DOHH2 (cell line): ENCODE measurements around the gene CRYBG3.

Experiments used
- H3F3A ChIP-seq: fragments of 200-600 bp; sonication (generic), shearing (Covaris generic); 2 replicates; pipeline ENCODE4 v1.6.0; 2016; ENCODE audit warnings: antibody characterized with exemption, mild to moderate bottlenecking; ENCODE audit not compliant: control insufficient read depth, insufficient read depth
- H3K27ac ChIP-seq: fragments of 200-600 bp; sonication (generic); 2 replicates; pipeline ENCODE4 v1.5.1; 2014; ENCODE audit warnings: low read depth, mild to moderate bottlenecking, low read length, moderate library complexity
- H3K27me3 ChIP-seq: fragments of 200-600 bp; sonication (generic); 2 replicates; pipeline ENCODE4 v1.6.1; 2014; ENCODE audit warnings: mild to moderate bottlenecking, low read length, mixed read lengths; ENCODE audit not compliant: control insufficient read depth
- H3K36me3 ChIP-seq: fragments of 200-600 bp; sonication (generic); 2 replicates; pipeline ENCODE4 v1.6.1; 2014; ENCODE audit warnings: mild to moderate bottlenecking, low read length, moderate library complexity, mixed read lengths; ENCODE audit not compliant: control insufficient read depth
- H3K4me1 ChIP-seq: fragments of 200-600 bp; sonication (generic); 2 replicates; pipeline ENCODE4 v1.6.1; 2014; ENCODE audit warnings: mild to moderate bottlenecking, low read length, mixed read lengths; ENCODE audit not compliant: control insufficient read depth
- H3K4me2 ChIP-seq: fragments of 200-600 bp; sonication (generic); 2 replicates; pipeline ENCODE4 v1.6.0; 2014; ENCODE audit warnings: mild to moderate bottlenecking, low read length, moderate library complexity
- H3K4me3 ChIP-seq: fragments of 200-600 bp; sonication (generic); 2 replicates; pipeline ENCODE4 v1.5.1; 2014; ENCODE audit warnings: mild to moderate bottlenecking, low read length, mixed read lengths
- H3K79me2 ChIP-seq: fragments of 200-600 bp; sonication (generic); 2 replicates; pipeline ENCODE4 v1.6.1; 2014; ENCODE audit warnings: mild to moderate bottlenecking, low read length, mixed read lengths; ENCODE audit not compliant: control insufficient read depth
- H3K9me2 ChIP-seq: fragments of 200-600 bp; sonication (generic); replicated peaks from 2 replicates; pipeline ENCODE4 v1.6.1; 2014; ENCODE audit warnings: mild to moderate bottlenecking, low read length, mixed read lengths; ENCODE audit not compliant: control insufficient read depth
- H3K9me3 ChIP-seq: fragments of 200-600 bp; sonication (generic); 2 replicates; pipeline ENCODE4 v1.6.1; 2014; ENCODE audit warnings: antibody characterized with exemption, low read length, mixed read lengths; ENCODE audit not compliant: control insufficient read depth, insufficient read depth
- H4K20me1 ChIP-seq: fragments of 200-600 bp; sonication (generic); 2 replicates; pipeline ENCODE4 v1.6.0; 2014; ENCODE audit warnings: low read depth, mild to moderate bottlenecking, antibody characterized with exemption, low read length, moderate library complexity; ENCODE audit not compliant: control insufficient read depth, insufficient read depth
- CTCF ChIP-seq: fragments of 200-600 bp; sonication (generic); IDR thresholded peaks from one replicate; pipeline ENCODE4 v1.5.1; 2014; ENCODE audit warnings: antibody characterized with exemption, mild to moderate bottlenecking, low read depth, low read length; ENCODE audit not compliant: poor library complexity, severe bottlenecking
- EZH2phosphoT487 ChIP-seq: fragments of 200-600 bp; sonication (generic); IDR thresholded peaks from 2 replicates; pipeline ENCODE4 v1.6.1; 2017; ENCODE audit warnings: borderline replicate concordance, mild to moderate bottlenecking, antibody characterized with exemption, low read length, moderate library complexity, mixed read lengths

Gene CRYBG3

GRCh38 chr3:97839944-97840343, 18.1 kb downstream of the CRYBG3 start:
- no peaks in the 10 kb centered on the region for H3K4me1 ChIP-seq
- no peaks in the 10 kb centered on the region for H3K36me3 ChIP-seq
- no peaks in the 10 kb centered on the region for H3K79me2 ChIP-seq
- no peaks in the 10 kb centered on the region for H4K20me1 ChIP-seq
- H3K4me3 ChIP-seq: no peak overlapping the region
- no peaks in the 10 kb centered on the region for H3K27me3 ChIP-seq
- H3F3A ChIP-seq: no peaks in the 10 kb centered on the region
- no peaks in the 10 kb centered on the region for H3K9me3 ChIP-seq
- no peak overlapping the region for H3K27ac ChIP-seq
- TF ChIP-seq EZH2phosphoT487: no peak
- TF ChIP-seq CTCF: no peak
- H3K9me2 ChIP-seq: no peaks in the 10 kb centered on the region
- H3K4me2 ChIP-seq: no peak overlapping the region

- TF ChIP-seq CTCF: no peak
- TF ChIP-seq EZH2phosphoT487: no peak
- Histone ChIP-seq H3K4me1 (no peaks in the 10 kb centered on the region), H3F3A (no peaks in the 10 kb centered on the region), H3K4me2 (no peak overlapping the region), H3K4me3 (no peak overlapping the region), H3K79me2 (no peaks in the 10 kb centered on the region), H3K9me3 (no peaks in the 10 kb centered on the region), H3K27ac (no peak overlapping the region), H3K9me2 (no peaks in the 10 kb centered on the region), H4K20me1 (no peaks in the 10 kb centered on the region), H3K27me3 (no peaks in the 10 kb centered on the region), H3K36me3 (no peaks in the 10 kb centered on the region)
Measured at GRCh38 chr3:97841304-97841703, 19.5 kb downstream of the CRYBG3 start.

GRCh38 chr3:97841956-97842355, 20.1 kb downstream of the CRYBG3 start:
- no peaks in the 10 kb centered on the region for H3K79me2 ChIP-seq

More at GRCh38 chr3:97841956-97842355, 20.1 kb downstream of the CRYBG3 start:
- H3K27ac ChIP-seq: no peak overlapping the region
- H3K9me3 ChIP-seq: no peaks in the 10 kb centered on the region
- no peak overlapping the region for H3K4me3 ChIP-seq
- no peaks in the 10 kb centered on the region for H3K36me3 ChIP-seq
- H3F3A ChIP-seq: no peaks in the 10 kb centered on the region
- H3K9me2 ChIP-seq: no peaks in the 10 kb centered on the region
- no peak for TF ChIP-seq CTCF
- no peak for TF ChIP-seq EZH2phosphoT487
- H4K20me1 ChIP-seq: no peaks in the 10 kb centered on the region
- H3K4me1 ChIP-seq: no peaks in the 10 kb centered on the region
- H3K27me3 ChIP-seq: no peaks in the 10 kb centered on the region
- no peak overlapping the region for H3K4me2 ChIP-seq
